HUDEP-2 (cell line): ENCODE data around the gene PDE3B.
"Not testable (repeated sequence)": the region's sequence is repeated elsewhere in the genome, so short reads cannot be mapped to it uniquely, and the experiment has no call there.

Source experiments
- DNase-seq, 76 experiments: peaks; one replicate each; lab custom pipeline; 2025; ENCODE audit not compliant: unreplicated experiment in 76 of 76; lab: John Stamatoyannopoulos, UW

PDE3B gene

GRCh38 chr11:14863775-14864174 lies 220.2 kb downstream of the PDE3B start:
- not testable (repeated sequence) for DNase-seq

- DNase-seq: no peak
Observed at GRCh38 chr11:14872032-14872431, 228.4 kb downstream of the PDE3B start.

- DNase-seq: no peak
Observed at GRCh38 chr11:14873632-14874031, 230.0 kb downstream of the PDE3B start.

GRCh38 chr11:14875163-14875562 lies 231.6 kb downstream of the PDE3B start:
- no peak for DNase-seq

- DNase-seq: no peak
Observed at GRCh38 chr11:14881576-14882193, 238.1 kb downstream of the PDE3B start.

GRCh38 chr11:14882196-14882595 lies 238.6 kb downstream of the PDE3B start:
- no peak for DNase-seq

- not testable (repeated sequence) for DNase-seq
Observed at GRCh38 chr11:14883683-14884082, 240.1 kb downstream of the PDE3B start.

- no peak for DNase-seq
Observed at GRCh38 chr11:14884667-14885273, 241.2 kb downstream of the PDE3B start.

- DNase-seq: no peak
Observed at GRCh38 chr11:14886513-14886912, 242.9 kb downstream of the PDE3B start.

- DNase-seq: peak in 74 of 76 experiments; percentile 17 to 89 (median 76)
Observed at GRCh38 chr11:14891143-14892035, 247.8 kb downstream of the PDE3B start.

GRCh38 chr11:14892036-14892556 lies 248.5 kb downstream of the PDE3B start, which contains the start of gene CYP2R1:
TSS of gene CYP2R1 (minus strand) at chr11:14892231. CDS start at chr11:14892205, 26 bp downstream.
- DNase-seq: peak; percentile 46 to 98 (median 93)

GRCh38 chr11:14892577-14892976 lies 249.0 kb downstream of the PDE3B start:
- DNase-seq: no peak

- DNase-seq: no peak
Observed at GRCh38 chr11:14894657-14895598, 251.3 kb downstream of the PDE3B start.

GRCh38 chr11:14898355-14898754 lies 254.8 kb downstream of the PDE3B start:
- no peak for DNase-seq

GRCh38 chr11:14898906-14899305 lies 255.3 kb downstream of the PDE3B start:
- no peak for DNase-seq

GRCh38 chr11:14902650-14903350 lies 259.2 kb downstream of the PDE3B start:
- DNase-seq: no peak

GRCh38 chr11:14904745-14905103 lies 261.1 kb downstream of the PDE3B start:
- peak in 63 of 76 experiments; percentile 10 to 84 (median 58) for DNase-seq

GRCh38 chr11:14905104-14906033 lies 261.8 kb downstream of the PDE3B start:
- DNase-seq: peak in 61 of 76 experiments; percentile 4 to 84 (median 37)
